ENCODE data around the gene BCAR1. TPM values are rescaled to one million over a fixed set of nuclear protein-coding genes. Genes with fewer than 3 reads are reported as not detected.
A peak's percentile ranks its signal among the peaks of the same experiment; 100 is the strongest.

The BCAR1 gene
- total RNA-seq, 4 donors from 2014 or later, result 125 to 201 (median 154) TPM

DNA sequence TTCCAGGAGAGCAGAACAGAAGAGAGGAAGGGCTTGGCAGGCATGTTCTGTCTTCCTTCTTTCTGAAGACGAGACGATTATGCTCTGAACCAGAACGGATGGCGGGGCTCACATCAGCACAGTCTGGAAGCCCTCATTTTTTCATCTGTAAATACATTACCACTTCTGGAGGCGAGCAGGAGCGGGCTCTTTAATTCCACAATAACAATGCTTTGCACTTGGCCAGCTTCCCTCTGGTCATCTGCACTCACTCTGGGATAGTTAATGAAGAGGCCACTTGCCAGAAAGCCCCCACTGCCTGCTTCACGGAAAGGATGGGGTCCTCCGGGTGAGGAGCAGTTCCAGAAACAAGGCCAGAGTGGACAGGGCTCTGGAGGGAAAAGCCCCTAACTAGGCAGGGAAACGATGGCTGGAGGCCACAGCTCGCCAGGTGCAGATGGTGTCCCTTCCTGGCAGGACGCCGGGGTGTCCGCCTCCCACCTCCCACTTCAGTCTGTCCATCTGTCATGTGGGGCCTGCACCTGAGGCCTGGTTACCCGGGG lies 13.1 kb upstream of the BCAR1 start:
- Histone ChIP-seq H3K36me3 (no peaks in the 10 kb centered on the region), H3K4me1 (peaks cover 51 to 67% (median 55%) of the 10 kb centered on the region in 4 donors), H3K27me3 (no peaks in the 10 kb centered on the region), H3K27ac (peak overlapping the region; percentile 85 to 93 (median 90)), H3K9me3 (no peaks in the 10 kb centered on the region), H3K4me3 (peak overlapping the region; percentile 77 to 93 (median 85))
- in situ Hi-C loops (cut with MboI; ENCODE audit: low pct_ligation_motif_present in 1 of 4, low pct_unique_long_range_greater_than_20kb in 1 of 4, low sequenced_read_pairs in 3 of 4), result no loop called here
- 45% methylated on average over 14 of the region's 14 CpGs; no CpG with 5 or more reads in 1 of the 2 donors for WGBS, 2 donors (ENCODE audit: low coverage in 1 of 2)
- DNase-seq, result no peak
- TF ChIP-seq POLR2A (IDR thresholded peaks at IDR 0.05), result no peak
- TF ChIP-seq, protein P1, sequence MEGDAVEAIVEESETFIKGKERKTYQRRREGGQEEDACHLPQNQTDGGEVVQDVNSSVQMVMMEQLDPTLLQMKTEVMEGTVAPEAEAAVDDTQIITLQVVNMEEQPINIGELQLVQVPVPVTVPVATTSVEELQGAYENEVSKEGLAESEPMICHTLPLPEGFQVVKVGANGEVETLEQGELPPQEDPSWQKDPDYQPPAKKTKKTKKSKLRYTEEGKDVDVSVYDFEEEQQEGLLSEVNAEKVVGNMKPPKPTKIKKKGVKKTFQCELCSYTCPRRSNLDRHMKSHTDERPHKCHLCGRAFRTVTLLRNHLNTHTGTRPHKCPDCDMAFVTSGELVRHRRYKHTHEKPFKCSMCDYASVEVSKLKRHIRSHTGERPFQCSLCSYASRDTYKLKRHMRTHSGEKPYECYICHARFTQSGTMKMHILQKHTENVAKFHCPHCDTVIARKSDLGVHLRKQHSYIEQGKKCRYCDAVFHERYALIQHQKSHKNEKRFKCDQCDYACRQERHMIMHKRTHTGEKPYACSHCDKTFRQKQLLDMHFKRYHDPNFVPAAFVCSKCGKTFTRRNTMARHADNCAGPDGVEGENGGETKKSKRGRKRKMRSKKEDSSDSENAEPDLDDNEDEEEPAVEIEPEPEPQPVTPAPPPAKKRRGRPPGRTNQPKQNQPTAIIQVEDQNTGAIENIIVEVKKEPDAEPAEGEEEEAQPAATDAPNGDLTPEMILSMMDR (IDR thresholded peaks at IDR 0.05), result no peak
- TF ChIP-seq EP300 (IDR thresholded peaks at IDR 0.05; ENCODE audit: low read depth), result no peak
- TF ChIP-seq POLR2AphosphoS5 (IDR thresholded peaks at IDR 0.05), result no peak
- intact Hi-C loops (cut with DNase I; ENCODE audit: low total_unique reads), result no loop called here

DNA sequence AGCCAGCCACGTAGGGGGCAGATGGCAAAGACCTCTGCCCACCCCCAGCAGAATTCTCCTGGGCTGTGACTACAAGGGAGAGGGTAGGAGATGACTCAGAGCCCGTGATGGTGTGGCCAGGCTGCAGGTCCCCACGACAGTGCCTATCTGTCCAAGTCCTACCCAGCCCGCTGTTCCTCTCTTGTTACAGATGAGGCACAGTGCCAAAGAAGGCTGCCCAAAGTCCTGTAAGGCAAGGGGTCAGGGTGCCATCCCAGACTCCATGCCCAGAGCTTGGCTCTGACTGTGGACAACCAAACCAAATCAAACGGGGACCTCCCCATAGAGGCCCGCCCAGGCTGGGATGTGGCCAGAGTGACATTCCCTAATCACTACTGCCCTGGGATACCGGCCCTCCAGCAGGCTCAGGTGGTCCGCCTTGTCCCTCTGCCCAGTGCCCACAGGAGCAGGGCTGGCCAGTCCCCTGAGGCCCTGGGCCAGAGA lies 12.6 kb upstream of the BCAR1 start:
- no peaks in the 10 kb centered on the region for H3K27me3 ChIP-seq
- peak; percentile 28 for DNase-seq
- H3K9me3 ChIP-seq, result no peaks in the 10 kb centered on the region
- intact Hi-C loops (cut with DNase I; ENCODE audit: low total_unique reads), result loop anchor here (1.0 kb wide), 1 partner anchor 34 kb away; no protein-coding TSS in a partner anchor
- 51% methylated on average over 8 of the region's 8 CpGs; no CpG with 5 or more reads in 1 of the 2 donors for WGBS, 2 donors (ENCODE audit: low coverage in 1 of 2)
- H3K27ac ChIP-seq, result peak overlapping the region; percentile 85 to 93 (median 90)
- peaks cover 51 to 67% (median 55%) of the 10 kb centered on the region in 4 donors for H3K4me1 ChIP-seq
- TF ChIP-seq POLR2A (IDR thresholded peaks at IDR 0.05) (no peak), POLR2AphosphoS5 (IDR thresholded peaks at IDR 0.05) (no peak), EP300 (IDR thresholded peaks at IDR 0.05; ENCODE audit: low read depth) (no peak)
- TF ChIP-seq, protein P1 (IDR thresholded peaks at IDR 0.05), result no peak
- peak overlapping the region in 2 of 4 donors; percentile 84 to 86 for H3K4me3 ChIP-seq
- H3K36me3 ChIP-seq, result no peaks in the 10 kb centered on the region
- in situ Hi-C loops (cut with MboI; ENCODE audit: low pct_ligation_motif_present in 1 of 4, low pct_unique_long_range_greater_than_20kb in 1 of 4, low sequenced_read_pairs in 3 of 4), result no loop called here

DNA sequence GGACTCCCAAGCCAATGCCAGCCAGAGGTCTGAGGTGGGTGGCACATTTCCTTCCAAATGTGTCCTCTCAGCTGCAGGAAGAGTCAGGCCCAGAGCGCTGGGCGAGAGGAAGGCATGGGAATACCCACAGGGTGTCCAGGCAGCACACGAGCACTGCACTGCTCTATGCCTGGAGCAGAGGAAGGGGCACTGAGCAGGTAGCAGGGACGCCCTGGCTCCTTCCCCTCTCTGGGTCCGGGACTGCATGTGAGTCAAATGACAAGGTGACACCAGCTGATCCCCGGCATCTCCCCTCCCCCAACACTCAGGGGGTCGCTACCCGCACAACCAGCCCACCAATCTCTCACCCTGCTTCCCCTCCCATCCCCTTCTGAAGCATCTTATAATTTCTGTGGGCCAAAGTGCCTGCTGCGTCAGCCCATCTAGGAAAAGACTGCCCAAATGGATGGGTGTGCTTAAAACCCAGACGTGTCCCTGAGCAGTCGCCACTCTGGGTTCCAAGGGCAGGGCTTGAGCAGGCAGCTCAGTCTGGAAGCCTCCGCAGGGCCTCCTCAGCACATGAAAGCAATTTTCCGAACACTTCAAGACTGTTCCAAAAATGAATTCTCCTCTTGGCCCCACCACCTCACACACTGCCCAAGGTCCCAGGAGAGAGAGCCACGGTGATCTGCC lies 12.0 kb upstream of the BCAR1 start:
- Histone ChIP-seq H3K27me3 (no peaks in the 10 kb centered on the region), H3K27ac (peak overlapping the region; percentile 85 to 93 (median 90)), H3K4me1 (peaks cover 51 to 72% (median 59%) of the 10 kb centered on the region in 4 donors), H3K4me3 (peak overlapping the region in 1 of 4 donors; percentile 84), H3K36me3 (no peaks in the 10 kb centered on the region), H3K9me3 (no peaks in the 10 kb centered on the region)
- intact Hi-C loops (cut with DNase I; ENCODE audit: low total_unique reads), result loop anchor here (1.0 kb wide), 1 partner anchor 33 kb away; no protein-coding TSS in a partner anchor
- 79 to 81% methylated on average over 4 to 14 of the region's 14 CpGs for WGBS, 2 donors (ENCODE audit: low coverage in 1 of 2)
- DNase-seq, result no peak
- in situ Hi-C loops (cut with MboI; ENCODE audit: low pct_ligation_motif_present in 1 of 4, low pct_unique_long_range_greater_than_20kb in 1 of 4, low sequenced_read_pairs in 3 of 4), result no loop called here
- TF ChIP-seq, protein P1 (IDR thresholded peaks at IDR 0.05), result no peak
- TF ChIP-seq POLR2A (IDR thresholded peaks at IDR 0.05), result no peak
- no peak for TF ChIP-seq EP300 (IDR thresholded peaks at IDR 0.05; ENCODE audit: low read depth)
- no peak for TF ChIP-seq POLR2AphosphoS5 (IDR thresholded peaks at IDR 0.05)

DNA sequence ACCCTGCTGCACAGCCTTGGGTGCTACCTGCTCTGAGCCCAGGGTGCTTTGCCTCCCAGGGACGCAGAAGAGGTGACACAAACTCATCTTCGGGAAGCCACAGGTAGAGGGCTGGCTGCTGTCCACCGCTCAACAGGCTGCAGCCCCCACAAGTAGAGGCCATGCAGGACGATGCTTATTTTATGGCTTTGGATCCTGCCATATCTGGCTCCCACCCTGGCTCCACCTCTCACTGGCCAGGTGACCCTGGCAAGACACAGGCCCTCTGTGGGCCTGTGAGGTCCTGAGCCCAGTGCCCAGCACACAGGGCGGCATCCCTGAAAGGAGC lies 11.3 kb upstream of the BCAR1 start:
- Histone ChIP-seq H3K27ac (peak overlapping the region; percentile 85 to 93 (median 90)), H3K4me3 (no peak overlapping the region), H3K4me1 (peaks cover 46 to 70% (median 63%) of the 10 kb centered on the region in 4 donors), H3K36me3 (no peaks in the 10 kb centered on the region), H3K27me3 (no peaks in the 10 kb centered on the region), H3K9me3 (no peaks in the 10 kb centered on the region)
- WGBS, 2 donors (ENCODE audit: low coverage in 1 of 2), result 74% methylated on average over 5 of the region's 5 CpGs; no CpG with 5 or more reads in 1 of the 2 donors
- intact Hi-C loops (cut with DNase I; ENCODE audit: low total_unique reads) (loop anchor here (1.0 kb wide), 1 partner anchor 32 kb away; no protein-coding TSS in a partner anchor), in situ Hi-C loops (cut with MboI; ENCODE audit: low pct_ligation_motif_present in 1 of 4, low pct_unique_long_range_greater_than_20kb in 1 of 4, low sequenced_read_pairs in 3 of 4) (no loop called here)
- no peak for TF ChIP-seq POLR2A (IDR thresholded peaks at IDR 0.05)
- TF ChIP-seq, protein P1 (IDR thresholded peaks at IDR 0.05), result no peak
- no peak for TF ChIP-seq EP300 (IDR thresholded peaks at IDR 0.05; ENCODE audit: low read depth)
- no peak for TF ChIP-seq POLR2AphosphoS5 (IDR thresholded peaks at IDR 0.05)
- DNase-seq, result no peak

Data from transverse colon (tissue), 4 donors.